PC-9 (cell line): ENCODE measurements around the gene PPP1R3G. TPM values are rescaled to one million over a fixed set of nuclear protein-coding genes. Genes with fewer than 3 reads are reported as not detected.

ENCODE experiments used
- BruUV-seq: library from RNA; stranded (reverse); fragments of 400-500 nt; replicated peaks from 2 replicates; lab custom pipeline; 2021; lab: Mats Ljungman, UMichigan
- CTCF ChIA-PET: fragments of 300-600 bp; sonication (Branson Sonifier 250); formaldehyde crosslinking; loops from one replicate; lab custom pipeline; 2022; ENCODE audit warnings: antibody characterized with exemption; lab: Charles Lee
- POLR2A ChIA-PET: fragments of 300-600 bp; sonication (Branson Sonifier 250); formaldehyde crosslinking; loops from one replicate; lab custom pipeline; 2022; ENCODE audit warnings: antibody characterized with exemption; ENCODE audit not compliant: unreplicated experiment; lab: Charles Lee
- DNase-seq, 2 experiments: peaks; one replicate each; pipeline versions ENCODE4 v3.0.0 to v3.0.0-alpha.2; 2015 to 2022; ENCODE audit warnings: mixed read lengths in 1 of 2
- H2AFZ ChIP-seq: fragments of 200-600 bp; sonication (generic); 2 replicates; pipeline ENCODE4 v1.8.1; 2017; ENCODE audit warnings: antibody characterized with exemption
- H3F3A ChIP-seq: fragments of 200-600 bp; sonication (generic); 2 replicates; pipeline ENCODE4 v1.8.1; 2017; ENCODE audit warnings: antibody characterized with exemption, mild to moderate bottlenecking, low read depth; ENCODE audit not compliant: insufficient read depth
- H3K27ac ChIP-seq: fragments of 200-600 bp; sonication (generic); 2 replicates; pipeline ENCODE4 v1.6.1; 2016; ENCODE audit warnings: mixed run types
- H3K27me3 ChIP-seq: fragments of 200-600 bp; sonication (generic); 2 replicates; pipeline ENCODE4 v1.6.1; 2016; ENCODE audit warnings: low read depth, mixed run types; ENCODE audit not compliant: insufficient read depth
- H3K36me3 ChIP-seq: fragments of 200-600 bp; sonication (generic); 2 replicates; pipeline ENCODE4 v1.6.1; 2016; ENCODE audit warnings: low read depth, mixed run types
- H3K4me1 ChIP-seq: fragments of 200-600 bp; sonication (generic); replicated peaks from 2 replicates; pipeline ENCODE4 v1.6.1; 2016; ENCODE audit warnings: mixed run types; ENCODE audit not compliant: insufficient read depth
- H3K4me2 ChIP-seq: fragments of 200-600 bp; sonication (generic); 2 replicates; pipeline ENCODE4 v1.6.1; 2017; ENCODE audit warnings: mixed run types
- H3K4me3 ChIP-seq: fragments of 200-600 bp; sonication (generic); 2 replicates; pipeline ENCODE4 v1.6.1; 2016; ENCODE audit warnings: mixed run types
- H3K79me2 ChIP-seq: fragments of 200-600 bp; sonication (generic); 2 replicates; pipeline ENCODE4 v1.6.1; 2017; ENCODE audit warnings: low read depth, mixed run types
- H3K9me2 ChIP-seq: fragments of 200-600 bp; sonication (generic); 2 replicates; pipeline ENCODE4 v1.8.1; 2017; ENCODE audit warnings: mild to moderate bottlenecking; ENCODE audit not compliant: insufficient read depth
- H3K9me3 ChIP-seq: fragments of 200-600 bp; sonication (generic); 2 replicates; pipeline ENCODE4 v1.8.1; 2016; ENCODE audit warnings: low read depth; ENCODE audit not compliant: insufficient read depth
- H4K20me1 ChIP-seq: fragments of 200-600 bp; sonication (generic); 2 replicates; pipeline ENCODE4 v1.8.1; 2017; ENCODE audit not compliant: insufficient read depth
- CTCF ChIP-seq: fragments of 200-600 bp; sonication (generic); conservative IDR thresholded peaks from 2 replicates; pipeline ENCODE4 v1.6.1; 2017; ENCODE audit warnings: mixed run types, antibody characterized with exemption, mild to moderate bottlenecking, moderate library complexity
- EZH2 ChIP-seq: fragments of 200-600 bp; sonication (generic); IDR thresholded peaks from 2 replicates; pipeline ENCODE4 v1.8.0; 2017; ENCODE audit warnings: antibody characterized with exemption, low read depth
- intact Hi-C: fragments of 100-400 bp; cut with micrococcal nuclease; formaldehyde crosslinking; loops from one replicate; pipeline ENCODE4 v1.10.0; 2022; ENCODE audit not compliant: unreplicated experiment
- total RNA-seq: library from RNA; stranded (reverse); gene quantifications from 2 replicates; pipeline ENCODE4 v1.2.3, GENCODE V29; 2021

The PPP1R3G gene
- total RNA-seq, 1 experiment from 2014 or later: 1.1 TPM

- Histone ChIP-seq H4K20me1 (no peaks in the 10 kb centered on the region), H3K9me2 (no peaks in the 10 kb centered on the region), H3K27ac (no peak overlapping the region), H3K36me3 (no peaks in the 10 kb centered on the region), H3K9me3 (no peaks in the 10 kb centered on the region), H3F3A (peaks cover 5% of the 10 kb centered on the region; the same call in 1 of the 2 replicates), H3K4me2 (no peak overlapping the region), H2AFZ (no peak overlapping the region), H3K4me3 (no peak overlapping the region), H3K4me1 (peaks cover 18% of the 10 kb centered on the region), H3K79me2 (no peaks in the 10 kb centered on the region), H3K27me3 (no peaks in the 10 kb centered on the region)
- BruUV-seq: no TSS peak
- TF ChIP-seq CTCF (no peak), EZH2 (no peak)
- intact Hi-C loops: no loop called here
- ChIA-PET CTCF (no interaction called here), POLR2A (no interaction called here)
- no peak for DNase-seq
Measured at GRCh38 chr6:5121479-5121878, 36.3 kb downstream of the PPP1R3G start.

GRCh38 chr6:5121956-5122355 lies 36.8 kb downstream of the PPP1R3G start:
- POLR2A ChIA-PET: no interaction called here

GRCh38 chr6:5122504-5123112 lies 37.5 kb downstream of the PPP1R3G start:
- Histone ChIP-seq H3F3A (peaks cover 5% of the 10 kb centered on the region; the same call in 1 of the 2 replicates), H3K36me3 (no peaks in the 10 kb centered on the region), H4K20me1 (no peaks in the 10 kb centered on the region), H3K4me1 (peaks cover 18% of the 10 kb centered on the region), H3K9me3 (no peaks in the 10 kb centered on the region), H3K79me2 (no peaks in the 10 kb centered on the region), H3K4me2 (no peak overlapping the region), H3K9me2 (no peaks in the 10 kb centered on the region), H2AFZ (no peak overlapping the region), H3K4me3 (no peak overlapping the region), H3K27ac (no peak overlapping the region), H3K27me3 (no peaks in the 10 kb centered on the region)
- no peak for DNase-seq
- intact Hi-C loops: no loop called here
- CTCF ChIA-PET: no interaction called here
- BruUV-seq: no TSS peak
- TF ChIP-seq EZH2 (no peak), CTCF (no peak)
- POLR2A ChIA-PET: no interaction called here

More at GRCh38 chr6:5121956-5122355, 36.8 kb downstream of the PPP1R3G start:
- H4K20me1 ChIP-seq: no peaks in the 10 kb centered on the region
- no peaks in the 10 kb centered on the region for H3K36me3 ChIP-seq
- no peak overlapping the region for H3K27ac ChIP-seq
- H3K27me3 ChIP-seq: no peaks in the 10 kb centered on the region
- no peak overlapping the region for H2AFZ ChIP-seq
- intact Hi-C loops: no loop called here
- BruUV-seq: no TSS peak
- no peak for DNase-seq
- TF ChIP-seq CTCF (no peak), EZH2 (no peak)
- no peaks in the 10 kb centered on the region for H3K79me2 ChIP-seq
- H3F3A ChIP-seq: peaks cover 5% of the 10 kb centered on the region; the same call in 1 of the 2 replicates
- no peak overlapping the region for H3K4me2 ChIP-seq
- peaks cover 18% of the 10 kb centered on the region for H3K4me1 ChIP-seq
- no peaks in the 10 kb centered on the region for H3K9me3 ChIP-seq
- H3K4me3 ChIP-seq: no peak overlapping the region
- CTCF ChIA-PET: no interaction called here
- no peaks in the 10 kb centered on the region for H3K9me2 ChIP-seq
